Measurements from ENCODE around the gene CD247.

DNA sequence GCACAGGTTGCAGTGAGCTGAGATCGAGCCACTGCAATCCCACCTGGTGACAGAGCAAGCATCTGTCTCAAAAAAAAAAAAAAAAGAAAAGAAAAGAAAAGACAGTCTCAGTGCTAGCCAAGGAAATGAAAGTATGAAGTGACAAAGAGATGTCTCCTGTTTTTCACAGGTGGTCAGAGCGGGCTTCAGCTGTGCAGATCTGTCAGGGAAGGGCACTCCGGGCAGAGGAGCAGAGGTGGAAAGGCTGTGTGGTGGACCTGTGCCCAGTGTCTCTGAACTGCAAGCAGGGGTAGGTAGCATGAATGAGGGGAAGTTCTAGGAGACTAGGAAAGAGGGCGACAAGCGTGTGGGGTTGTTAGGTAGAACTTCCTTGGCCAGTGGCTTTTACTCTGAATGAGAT lies 67.5 kb downstream of the CD247 start:
- TF ChIP-seq, protein P1, sequence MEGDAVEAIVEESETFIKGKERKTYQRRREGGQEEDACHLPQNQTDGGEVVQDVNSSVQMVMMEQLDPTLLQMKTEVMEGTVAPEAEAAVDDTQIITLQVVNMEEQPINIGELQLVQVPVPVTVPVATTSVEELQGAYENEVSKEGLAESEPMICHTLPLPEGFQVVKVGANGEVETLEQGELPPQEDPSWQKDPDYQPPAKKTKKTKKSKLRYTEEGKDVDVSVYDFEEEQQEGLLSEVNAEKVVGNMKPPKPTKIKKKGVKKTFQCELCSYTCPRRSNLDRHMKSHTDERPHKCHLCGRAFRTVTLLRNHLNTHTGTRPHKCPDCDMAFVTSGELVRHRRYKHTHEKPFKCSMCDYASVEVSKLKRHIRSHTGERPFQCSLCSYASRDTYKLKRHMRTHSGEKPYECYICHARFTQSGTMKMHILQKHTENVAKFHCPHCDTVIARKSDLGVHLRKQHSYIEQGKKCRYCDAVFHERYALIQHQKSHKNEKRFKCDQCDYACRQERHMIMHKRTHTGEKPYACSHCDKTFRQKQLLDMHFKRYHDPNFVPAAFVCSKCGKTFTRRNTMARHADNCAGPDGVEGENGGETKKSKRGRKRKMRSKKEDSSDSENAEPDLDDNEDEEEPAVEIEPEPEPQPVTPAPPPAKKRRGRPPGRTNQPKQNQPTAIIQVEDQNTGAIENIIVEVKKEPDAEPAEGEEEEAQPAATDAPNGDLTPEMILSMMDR (conservative IDR thresholded peaks at IDR 0.05; ENCODE audit: low read depth, low read length) = no peak
- TF ChIP-seq EZH2 (IDR thresholded peaks at IDR 0.05; ENCODE audit: low read length, unreplicated experiment) (no peak), EZH2phosphoT487 (IDR thresholded peaks at IDR 0.05; ENCODE audit: borderline replicate concordance, low read length) (no peak)
